Right ventricle myocardium superior (tissue), 1 donor: ENCODE results near the gene FGD3. TPM values are rescaled to one million over a fixed set of nuclear protein-coding genes. Genes with fewer than 3 reads are reported as not detected.

Experiments used
- ATAC-seq: fragments of 200-7000 bp; cut with Tn5 transposase; one replicate; pipeline ENCODE4 v1.9.1; 2020; ENCODE audit warnings: mild to moderate bottlenecking; ENCODE audit not compliant: poor library complexity
- DNase-seq: peaks from one replicate; pipeline ENCODE4 v3.0.0-alpha.2; 2020
- intact Hi-C: fragments of 100-400 bp; cut with DNase I; formaldehyde crosslinking; loops from one replicate; pipeline ENCODE4 v1.11.2; 2022
- total RNA-seq: library from RNA; stranded (reverse); fragmentation: NEBNext Ultra II Directional; extraction: Animal tissue kit (Norgen Biotek cat#: 25700); gene quantifications from one replicate; pipeline ENCODE4 v1.2.1, GENCODE V29; 2021
- donor health status: DM: no; HTN: yes; CAD: no; lungs with severe emphysema.

The FGD3 gene
- total RNA-seq, 1 donor from 2014 or later: 2.7 TPM

DNA sequence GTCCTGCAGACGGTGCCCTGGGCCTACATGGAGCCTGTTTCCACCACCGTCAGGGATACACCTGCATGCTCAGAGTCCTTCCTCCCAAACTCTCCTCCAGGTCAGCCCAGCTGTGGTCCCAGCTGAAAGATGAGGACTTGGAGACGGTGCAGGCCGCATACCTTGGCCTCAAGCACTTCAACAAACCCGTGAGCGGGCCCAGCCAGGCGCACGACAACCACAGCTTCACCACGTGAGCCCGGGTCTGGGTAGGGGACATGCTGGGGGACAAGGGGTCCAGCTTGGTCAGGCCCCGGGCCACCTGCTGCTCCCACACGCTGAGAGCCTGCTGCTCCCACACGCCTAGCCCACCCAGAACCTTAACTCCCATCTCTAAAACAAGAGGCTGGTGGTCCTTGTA, 132.0 kb downstream of the FGD3 start:
- DNase-seq: peak; percentile 22
- intact Hi-C loops: no loop called here
- no peak for ATAC-seq

DNA sequence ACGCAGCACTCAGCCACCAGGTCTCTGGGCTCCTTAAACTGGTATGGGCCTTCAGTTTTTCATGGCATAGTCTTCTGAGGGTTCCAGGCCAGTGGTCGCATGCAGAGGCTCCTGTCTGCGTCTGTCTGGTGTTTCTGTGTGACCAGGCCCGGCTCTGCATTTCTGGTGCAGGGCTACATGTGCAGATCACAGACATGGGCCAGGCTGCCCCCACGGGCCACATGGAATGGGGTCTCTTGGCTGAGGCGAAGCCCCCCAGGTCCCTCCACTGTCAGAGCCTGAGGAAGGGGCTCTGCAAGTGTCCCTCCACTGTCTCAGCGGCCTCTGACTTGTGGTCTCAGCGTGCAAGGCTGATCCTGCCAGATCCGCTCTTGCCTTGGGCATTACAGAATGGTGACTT, 133.1 kb downstream of the FGD3 start:
- intact Hi-C loops: no loop called here
- no peak for ATAC-seq
- peak; percentile 33 for DNase-seq

DNA sequence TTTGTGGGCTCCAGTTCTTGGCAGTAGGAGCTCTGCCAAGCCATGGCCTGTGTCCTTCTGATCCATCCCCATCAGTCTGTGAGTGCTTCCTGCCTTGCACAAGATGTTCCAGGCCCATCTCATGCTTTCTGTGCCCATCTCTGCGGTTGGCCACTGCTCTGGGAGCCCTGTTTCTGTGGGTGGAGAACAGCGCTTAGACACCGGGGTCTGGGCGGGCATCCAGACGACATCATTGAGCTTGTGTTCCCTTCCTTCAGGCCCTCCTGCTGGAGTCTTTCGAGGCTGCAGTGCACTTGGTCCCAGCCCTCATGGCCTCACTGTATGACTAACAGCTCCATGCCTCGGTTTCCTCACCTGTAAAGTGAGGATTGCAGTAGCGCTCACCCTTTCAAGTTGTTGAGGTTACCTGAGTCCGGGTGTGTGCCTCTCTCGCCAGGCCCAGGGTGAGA, 133.8 kb downstream of the FGD3 start:
- DNase-seq: peak; percentile 32
- intact Hi-C loops: no loop called here
- no peak for ATAC-seq

DNA sequence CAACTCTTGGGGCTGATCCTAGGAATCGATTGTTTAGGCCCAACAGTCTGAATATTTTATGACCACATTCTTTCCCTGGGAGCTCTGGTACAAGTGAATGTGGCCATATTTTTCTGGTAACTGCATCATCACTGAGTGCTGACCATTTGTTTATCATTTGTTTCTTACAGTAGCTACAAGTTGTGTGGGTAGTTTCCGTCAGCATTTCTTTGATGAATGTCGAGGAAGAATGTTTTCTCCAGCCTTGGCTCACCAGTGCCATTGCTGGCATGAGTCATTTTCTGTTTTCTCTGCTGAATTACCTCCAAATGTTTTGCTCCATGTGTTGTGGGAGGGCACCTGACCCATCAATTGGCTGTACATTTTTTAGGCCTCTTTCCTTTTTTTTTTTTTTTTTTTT, 134.6 kb downstream of the FGD3 start:
- ATAC-seq (no peak), DNase-seq (no peak)
- intact Hi-C loops: no loop called here

DNA sequence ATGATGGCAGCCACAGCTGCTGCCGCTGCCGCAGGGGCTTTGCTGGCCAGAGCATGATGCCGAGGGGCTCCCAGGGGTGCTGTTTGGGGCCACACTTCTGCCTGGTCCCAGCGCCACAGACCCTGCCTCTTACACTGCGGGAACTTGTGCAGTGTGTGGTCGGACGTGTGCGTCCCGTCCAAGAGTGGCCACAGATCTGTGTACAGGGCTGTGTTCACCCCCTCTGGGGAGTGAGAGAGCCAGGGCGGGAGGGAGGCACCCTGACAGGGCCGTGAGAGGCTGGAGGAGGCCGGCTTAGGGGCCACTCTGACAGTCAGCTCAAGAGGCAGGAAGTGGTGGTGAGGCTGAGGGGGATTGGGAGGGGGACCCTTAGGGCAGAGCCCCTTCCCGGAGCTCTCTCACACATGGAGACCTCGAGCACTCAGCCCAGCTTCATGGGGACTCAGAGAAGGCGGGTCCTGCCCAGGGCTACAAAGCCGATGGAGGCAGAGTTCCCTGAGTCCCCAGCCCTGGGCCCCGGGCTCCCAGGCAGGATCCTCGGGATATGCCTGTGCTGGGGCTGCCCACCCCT, 135.6 kb downstream of the FGD3 start:
- DNase-seq (peak; percentile 33), ATAC-seq (no peak)
- intact Hi-C loops: no loop called here

DNA sequence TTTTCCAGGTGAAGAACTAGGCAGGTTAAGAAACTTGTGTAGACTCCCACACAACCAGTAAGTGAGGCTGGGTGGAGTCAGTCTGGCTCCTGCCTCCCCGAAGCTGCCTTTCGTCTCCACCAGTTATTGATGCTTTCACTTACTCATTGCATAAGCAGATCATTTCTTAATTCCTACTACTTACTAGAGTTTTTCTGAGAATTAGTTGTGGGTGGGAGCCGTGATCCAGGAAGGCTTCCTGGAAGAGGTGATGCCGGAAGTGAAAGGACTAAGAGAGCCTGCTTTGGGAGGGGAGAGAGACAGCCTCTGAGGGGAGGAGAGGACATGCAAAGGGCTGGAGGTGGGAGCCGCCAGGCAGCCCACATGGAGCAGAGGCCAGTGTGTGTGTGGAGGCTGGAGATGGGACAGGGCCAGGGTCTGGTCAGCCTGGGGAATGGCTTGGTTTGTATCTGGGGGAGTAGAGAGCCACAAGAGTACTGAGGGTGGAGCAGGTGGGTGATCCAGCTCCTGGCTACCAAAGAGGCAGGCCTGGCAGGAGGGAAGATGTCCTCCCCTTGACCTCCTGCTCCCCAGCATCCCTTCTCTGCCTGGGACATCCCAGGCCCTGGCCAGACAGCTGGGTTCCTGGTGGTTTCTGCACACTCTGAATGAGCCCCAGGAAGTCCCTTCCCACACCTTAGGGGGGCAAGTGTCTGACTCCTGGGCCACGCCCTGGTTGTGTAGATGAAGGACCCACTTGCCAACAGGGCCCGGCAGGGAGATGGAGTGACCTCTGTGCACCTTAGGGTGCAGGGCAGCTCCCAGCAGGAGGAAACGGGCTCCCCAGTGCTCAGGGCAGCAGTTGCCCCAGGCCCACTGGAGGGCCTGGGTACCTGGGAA, 136.5 kb downstream of the FGD3 start:
- intact Hi-C loops: no loop called here
- ATAC-seq (no peak), DNase-seq (peak; percentile 13)

DNA sequence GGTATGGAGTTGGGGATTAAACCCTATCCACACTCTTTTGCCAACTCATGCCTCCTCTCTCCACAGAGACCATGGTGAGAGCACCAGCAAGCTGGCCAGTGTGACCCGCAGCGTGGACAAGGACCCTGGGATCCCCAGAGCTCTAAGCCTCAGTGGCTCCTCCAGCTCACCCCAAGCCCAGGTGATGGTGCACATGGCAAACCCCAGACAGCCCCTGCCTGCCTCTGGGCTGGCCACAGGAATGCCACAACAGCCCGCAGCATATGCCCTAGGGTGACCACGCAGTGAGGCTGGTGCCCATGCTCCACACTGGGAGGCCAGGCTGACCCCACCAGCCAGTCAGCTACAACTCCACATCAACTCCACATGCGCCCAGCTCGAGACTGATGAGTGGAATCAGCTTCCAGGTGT, 137.2 kb downstream of the FGD3 start:
- intact Hi-C loops: no loop called here
- DNase-seq (peak; percentile 20), ATAC-seq (no peak)

DNA sequence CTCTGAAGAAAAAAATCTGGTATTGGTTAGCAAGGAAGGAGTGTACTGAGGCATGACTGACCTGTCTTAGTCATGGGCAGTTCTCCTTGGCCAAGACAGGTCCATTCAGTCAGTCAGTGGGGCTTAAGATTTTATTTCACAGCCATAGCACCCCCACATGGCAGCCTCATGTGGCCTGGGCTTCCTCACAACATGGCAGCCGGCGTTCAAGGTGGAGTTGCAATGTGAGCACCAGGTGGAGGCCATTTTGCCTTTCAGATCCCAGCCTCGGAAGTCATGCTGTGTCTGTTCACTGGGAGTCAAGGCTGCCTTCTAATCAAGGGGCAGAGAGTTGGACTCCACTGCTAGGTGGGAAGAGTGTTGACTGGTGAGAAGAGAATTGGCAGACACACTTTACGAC, 138.4 kb downstream of the FGD3 start:
- ATAC-seq (no peak), DNase-seq (no peak)
- intact Hi-C loops: no loop called here

Other genes starting within 250 kb of the FGD3 start
- gene BICD2, start 182.7 kb upstream of the FGD3 start, total RNA-seq: 33.2 TPM
- 4.0 TPM for gene ZNF484, start 69.5 kb upstream of the FGD3 start, total RNA-seq
- 0.56 TPM for gene SUSD3, start 111.2 kb downstream of the FGD3 start, total RNA-seq
- 27.5 TPM for gene CARD19, start 148.7 kb downstream of the FGD3 start, total RNA-seq
- gene NINJ1, start 186.7 kb downstream of the FGD3 start, total RNA-seq: 49.2 TPM
- gene WNK2, start 236.6 kb downstream of the FGD3 start, total RNA-seq: 222 TPM